GM11168 (cell line): ENCODE data around the gene CORO2A.
"Not testable (repeated sequence)": the region's sequence is repeated elsewhere in the genome, so short reads cannot be mapped to it uniquely, and the experiment has no call there.

Experiments used
- in situ Hi-C: fragments of 300-500 bp; cut with MboI; formaldehyde crosslinking; loops from one replicate; pipeline ENCODE4 v1.12.0; 2022; ENCODE audit warnings: low sequenced_read_pairs; ENCODE audit not compliant: unreplicated experiment

Gene CORO2A

DNA sequence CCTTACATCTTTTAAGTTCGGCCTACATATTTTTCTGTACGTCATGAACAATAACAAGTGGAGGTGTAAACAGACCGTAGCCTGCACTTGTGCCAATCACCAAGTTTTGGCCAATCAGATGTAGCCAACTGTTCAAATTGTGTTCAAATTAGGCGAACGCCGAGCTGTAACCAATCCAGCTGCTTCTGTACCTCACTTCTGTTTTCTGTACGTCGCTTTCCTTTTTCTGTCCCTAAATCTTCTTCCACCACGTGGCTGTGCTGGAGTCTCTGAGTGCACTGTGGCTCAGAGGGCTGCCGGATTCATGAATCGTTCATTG is 99.9 kb downstream of the CORO2A start:
- in situ Hi-C loops, result no loop called here

GRCh38 chr9:98091735-98092612 is 100.5 kb downstream of the CORO2A start:
- in situ Hi-C loops, result no loop called here

- in situ Hi-C loops, result not testable (repeated sequence)
Observed at GRCh38 chr9:98090674-98091073, 101.8 kb downstream of the CORO2A start.

DNA sequence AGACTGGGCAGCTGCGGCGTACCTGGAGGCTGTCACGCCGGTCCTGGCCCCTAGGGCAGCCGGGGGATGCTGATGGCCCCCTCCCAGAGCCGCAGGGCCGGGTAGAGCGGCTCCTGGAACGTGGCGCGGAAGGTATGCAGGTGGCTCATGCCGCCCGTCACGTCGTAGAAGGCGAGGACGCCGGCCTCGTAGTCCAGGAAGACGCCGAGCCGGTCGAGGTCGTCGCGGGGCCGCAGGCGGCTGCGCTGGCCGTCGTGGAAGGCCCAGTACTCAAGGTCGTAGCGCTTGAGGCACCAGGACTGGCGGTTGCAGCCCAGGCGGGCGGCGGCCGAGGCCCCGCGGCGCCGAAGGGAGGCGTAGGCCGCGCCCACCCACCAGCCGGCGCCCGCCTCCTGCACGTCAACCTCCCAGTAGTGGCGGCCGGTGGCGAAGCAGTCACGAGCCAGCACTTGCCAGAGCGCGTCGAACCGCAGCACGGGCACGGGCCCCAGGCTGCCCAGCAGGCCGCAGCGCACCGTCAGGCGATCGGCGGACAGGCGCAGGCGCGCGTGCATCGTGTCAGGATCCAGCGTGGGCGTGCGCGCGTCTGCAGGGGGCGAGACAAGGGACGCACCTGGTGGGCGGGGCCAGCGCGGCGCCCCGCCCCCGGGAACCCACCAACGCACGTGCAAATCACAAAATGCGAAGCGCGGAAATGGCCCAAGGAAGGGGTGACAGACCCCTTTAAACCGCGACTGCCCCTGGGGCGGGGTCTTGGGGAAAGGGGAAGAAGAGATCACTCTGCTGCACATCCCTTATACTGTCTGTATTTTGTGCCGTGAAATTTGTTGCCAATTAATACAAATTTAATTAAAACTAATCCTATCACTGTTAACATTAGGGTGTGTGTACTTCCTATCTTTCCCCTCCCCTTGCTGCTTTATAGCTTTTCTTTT is 104.8 kb downstream of the CORO2A start:
- in situ Hi-C loops, result no loop called here

DNA sequence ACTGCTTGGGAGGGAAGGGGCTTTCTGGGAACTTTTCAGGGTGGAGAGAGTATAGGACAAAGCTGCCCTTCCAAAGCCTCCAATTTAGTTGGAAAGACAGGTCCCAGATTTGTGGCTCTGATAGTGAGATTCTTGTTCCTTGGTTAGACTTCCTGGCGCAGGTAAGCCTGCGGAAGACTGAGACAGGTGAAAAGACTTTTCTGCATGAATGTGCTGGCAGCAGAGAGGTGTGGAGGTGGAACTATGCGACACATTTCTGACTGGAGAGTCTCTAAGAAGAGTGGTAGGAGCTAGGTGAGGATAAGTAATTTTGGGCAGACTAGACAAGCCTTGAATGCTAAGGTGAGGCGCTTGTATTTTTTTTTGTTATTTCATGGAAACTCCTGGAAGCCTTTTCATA is 106.0 kb downstream of the CORO2A start:
- in situ Hi-C loops, result no loop called here

- in situ Hi-C loops, result no loop called here
Observed at GRCh38 chr9:98085944-98086343, 106.5 kb downstream of the CORO2A start.

DNA sequence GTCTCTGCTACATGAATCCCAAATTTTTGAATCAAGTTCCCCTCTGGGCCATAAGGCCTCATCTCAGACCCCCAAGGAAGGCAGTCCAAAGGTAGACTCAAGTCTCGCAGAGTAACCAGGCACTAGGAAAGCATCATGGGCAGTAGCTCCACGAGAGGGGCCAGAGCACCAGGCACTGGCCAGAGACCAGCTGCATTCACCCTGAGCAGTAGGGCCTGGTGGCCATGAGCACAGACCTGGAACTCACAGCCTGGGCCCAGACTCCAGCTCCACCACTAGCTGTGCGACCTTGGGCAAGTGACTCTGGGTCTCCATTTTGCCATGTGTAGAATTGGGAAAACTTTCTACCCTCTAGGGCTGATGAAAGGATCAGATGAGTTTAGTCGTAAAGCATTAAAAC is 107.4 kb downstream of the CORO2A start:
- in situ Hi-C loops, result no loop called here

- in situ Hi-C loops, result no loop called here
Observed at GRCh38 chr9:98084396-98084795, 108.0 kb downstream of the CORO2A start.

DNA sequence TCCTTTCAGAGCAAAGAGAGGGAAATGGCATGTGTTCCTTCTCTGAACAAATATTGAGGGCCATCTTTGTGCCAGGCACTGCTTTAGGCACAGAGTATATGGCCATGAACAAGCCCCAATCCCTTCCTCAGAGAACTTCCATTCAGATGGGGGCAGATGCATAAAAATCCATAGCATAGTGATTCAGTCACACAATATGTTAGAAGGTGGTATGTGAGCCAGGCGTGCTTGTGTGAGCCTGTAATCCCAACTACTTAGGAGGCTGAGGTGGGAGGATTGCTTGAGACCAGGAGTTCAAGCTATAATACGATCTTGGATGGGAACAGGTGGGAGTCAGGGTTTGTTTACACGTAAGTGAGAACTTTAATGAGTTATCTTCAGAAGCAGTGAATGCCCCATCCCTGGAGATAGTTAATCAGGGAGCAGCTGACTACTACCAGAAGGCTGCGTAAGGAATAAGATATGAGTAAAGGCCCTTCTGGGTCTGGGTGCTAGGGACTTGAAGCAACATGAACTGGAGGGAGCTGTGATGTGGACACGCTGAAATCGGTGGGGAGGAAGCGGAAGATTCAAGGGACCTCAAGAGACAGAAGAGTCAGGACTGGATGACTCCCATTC is 108.8 kb downstream of the CORO2A start:
- in situ Hi-C loops, result no loop called here

- in situ Hi-C loops, result no loop called here
Observed at GRCh38 chr9:98083061-98083501, 109.4 kb downstream of the CORO2A start.

DNA sequence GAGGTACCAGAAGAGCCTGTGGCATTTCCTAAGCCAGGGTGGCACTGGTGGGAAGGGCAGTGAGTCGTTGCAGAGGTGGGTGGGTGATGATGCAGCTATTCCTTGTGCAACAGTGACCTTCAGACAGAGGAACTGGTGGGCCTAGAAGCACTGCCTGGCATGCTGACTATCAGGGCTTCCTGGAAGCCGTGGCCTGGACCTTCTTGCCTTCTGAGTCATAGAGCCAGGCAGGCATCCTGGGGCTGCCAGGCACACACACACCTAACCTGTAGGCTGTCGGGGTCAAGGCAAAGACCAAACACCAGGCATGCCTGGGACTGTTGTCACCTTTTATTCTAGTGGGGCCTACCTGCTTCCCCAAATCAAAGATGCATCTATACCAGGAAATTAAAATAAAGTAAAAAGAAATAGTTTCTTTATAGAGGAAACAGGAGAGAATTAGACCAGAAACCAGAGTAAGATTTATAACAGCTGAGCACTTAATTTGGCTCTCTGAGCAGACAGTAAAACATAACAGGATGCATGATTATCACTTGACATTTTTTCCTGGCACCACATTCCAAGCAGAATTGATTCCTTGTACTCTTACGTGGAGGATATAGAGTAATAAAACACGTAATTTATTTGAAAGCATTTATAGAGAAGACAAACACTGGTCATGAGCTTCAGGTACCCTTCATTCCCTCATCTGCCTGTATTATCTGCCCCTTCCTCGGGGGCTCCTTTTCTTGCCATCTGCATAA is 110.8 kb downstream of the CORO2A start:
- in situ Hi-C loops, result no loop called here

- in situ Hi-C loops, result no loop called here
Observed at GRCh38 chr9:98080780-98081179, 111.7 kb downstream of the CORO2A start.

DNA sequence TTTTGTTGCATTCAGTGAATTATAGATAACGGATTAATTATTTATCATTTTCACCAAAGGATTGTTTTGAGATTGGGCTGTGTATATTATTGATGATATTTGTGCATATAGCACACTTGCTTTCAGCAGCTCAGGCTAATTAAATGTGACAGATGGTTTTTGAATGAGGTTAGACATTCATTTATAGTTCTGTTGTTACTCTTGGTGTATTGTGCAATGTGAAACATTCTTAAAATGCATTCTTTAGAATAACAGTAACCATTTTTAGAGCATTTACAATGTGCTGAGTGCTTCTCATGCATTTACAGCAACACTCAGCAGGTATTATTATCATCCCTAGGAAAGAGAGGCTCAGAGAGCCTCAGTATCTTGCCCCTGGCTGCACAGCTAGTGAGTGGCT is 112.1 kb downstream of the CORO2A start:
- in situ Hi-C loops, result no loop called here

- in situ Hi-C loops, result loop anchor here (10.0 kb wide), 1 partner anchor 186 kb away; no protein-coding TSS in a partner anchor
Observed at GRCh38 chr9:98078895-98079294, 113.5 kb downstream of the CORO2A start.

- in situ Hi-C loops, result loop anchor here (10.0 kb wide), 1 partner anchor 188 kb away; no protein-coding TSS in a partner anchor
Observed at GRCh38 chr9:98076514-98076890, 115.9 kb downstream of the CORO2A start.

GRCh38 chr9:98075332-98075805 is 117.1 kb downstream of the CORO2A start:
- in situ Hi-C loops, result loop anchor here (10.0 kb wide), 1 partner anchor 189 kb away; no protein-coding TSS in a partner anchor

DNA sequence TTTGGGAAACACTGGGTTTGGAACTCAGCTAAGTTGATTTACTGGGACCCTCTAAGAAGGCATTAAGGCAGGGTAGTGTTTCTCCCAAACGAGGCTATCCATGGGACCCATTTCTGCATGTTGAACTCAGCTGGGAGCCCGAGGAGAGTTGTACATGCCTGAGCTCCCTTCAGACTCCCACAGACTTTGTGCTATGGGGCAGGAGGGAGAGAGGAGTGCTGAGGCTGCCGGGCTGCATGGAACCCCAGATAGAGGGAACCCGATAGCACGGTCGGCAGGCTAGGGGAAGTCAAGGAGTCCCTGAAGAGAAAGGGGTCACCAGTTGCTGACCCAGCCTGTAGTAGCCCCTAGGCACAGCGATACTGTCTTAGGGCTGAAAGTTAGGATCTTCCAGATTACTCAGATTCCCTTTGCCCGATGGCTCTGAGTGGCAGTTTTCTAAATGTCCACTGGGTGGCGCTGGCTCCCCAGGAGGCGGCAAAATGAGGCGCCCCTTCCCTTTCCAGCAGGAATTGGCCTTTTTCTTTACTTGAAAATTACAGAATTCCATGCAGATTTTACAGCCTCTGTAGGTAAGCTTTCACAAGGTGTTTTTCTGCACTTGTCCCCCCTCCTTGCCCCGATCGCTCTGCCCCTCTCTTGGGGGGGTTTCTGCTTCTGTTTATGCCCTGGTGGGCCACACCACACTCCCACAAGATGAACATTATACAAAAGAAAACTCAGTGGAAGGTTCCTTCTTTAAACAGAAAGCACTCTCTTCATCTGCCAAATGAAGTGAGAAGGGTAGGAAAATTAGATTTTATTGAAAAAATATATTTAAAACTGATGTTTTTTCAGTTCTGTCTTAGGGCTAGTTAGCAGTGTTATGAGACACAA is 118.1 kb downstream of the CORO2A start:
- in situ Hi-C loops, result loop anchor here (10.0 kb wide), 1 partner anchor 190 kb away; no protein-coding TSS in a partner anchor

GRCh38 chr9:98071737-98072136 is 120.7 kb downstream of the CORO2A start:
- in situ Hi-C loops, result loop anchor here (10.0 kb wide), 1 partner anchor 193 kb away; no protein-coding TSS in a partner anchor
